Gastrocnemius medialis (tissue), 4 donors: Measurements from ENCODE around the gene ZBTB3. TPM values are rescaled to one million over a fixed set of nuclear protein-coding genes. Genes with fewer than 3 reads are reported as not detected.

Experiments
- ATAC-seq, 2 donors: fragments of 150-250 bp; one replicate each; pipeline ENCODE4 v1.9.1; 2016
- DNase-seq, 2 donors: peaks; one replicate each; pipeline ENCODE4 v3.0.0-alpha.2; 2019
- H3K27ac ChIP-seq, 4 donors: fragments of 200-600 bp; sonication (generic); 1 replicate in 1 of 4; 2 replicates in 3 of 4; pipeline ENCODE4 v1.5.1; 2016 to 2018; ENCODE audit warnings: mild to moderate bottlenecking in 2 of 4, moderate library complexity in 1 of 4
- H3K27me3 ChIP-seq, 3 donors: fragments of 200-600 bp; sonication (generic) in 2 of 3; 1 replicate in 1 of 3; 2 replicates in 2 of 3; pipeline versions ENCODE4 v1.5.1 to v1.6.0; 2016 to 2019; ENCODE audit warnings: mild to moderate bottlenecking in 1 of 3, moderate library complexity in 1 of 3
- H3K36me3 ChIP-seq, 2 donors: fragments of 200-600 bp; sonication (generic) in 1 of 2; one replicate each; pipeline ENCODE4 v1.5.1; 2017 to 2018
- H3K4me1 ChIP-seq, 2 donors: fragments of 200-600 bp; sonication (generic) in 1 of 2; one replicate each; pipeline ENCODE4 v1.5.1; 2016 to 2017; ENCODE audit warnings: mild to moderate bottlenecking in 2 of 2
- H3K4me3 ChIP-seq, 4 donors: fragments of 200-600 bp; sonication (generic) in 3 of 4; 1 replicate in 1 of 4; 2 replicates in 3 of 4; pipeline ENCODE4 v1.5.1; 2016 to 2019; ENCODE audit warnings: mild to moderate bottlenecking in 2 of 4
- H3K9me3 ChIP-seq, 3 donors: fragments of 200-600 bp; sonication (generic) in 2 of 3; 1 replicate in 1 of 3; 2 replicates in 2 of 3; pipeline ENCODE4 v1.5.1; 2016 to 2019
- CTCF ChIP-seq, 5 experiments: fragments of 450-650 bp in 3 of 5; fragments of 200-600 bp in 2 of 5; sonication (generic) in 2 of 5; IDR thresholded peaks in 4 of 5; conservative IDR thresholded peaks in 1 of 5; 1 replicate in 4 of 5; 2 replicates in 1 of 5; pipeline ENCODE4 v1.5.1; 2016 to 2019; ENCODE audit warnings: antibody characterized with exemption in 5 of 5, mild to moderate bottlenecking in 3 of 5, moderate library complexity in 3 of 5
- POLR2A ChIP-seq, 2 donors: fragments of 450-650 bp; IDR thresholded peaks; one replicate each; pipeline ENCODE4 v1.6.1; 2017; ENCODE audit warnings: antibody characterized with exemption in 2 of 2, mild to moderate bottlenecking in 2 of 2, moderate library complexity in 2 of 2
- in situ Hi-C, 4 donors: fragments of 200-750 bp; cut with MboI; loops; one replicate each; pipeline versions ENCODE4 v1.15.0 to v1.8.0; 2017; ENCODE audit warnings: low sequenced_read_pairs in 4 of 4
- intact Hi-C: fragments of 100-400 bp; cut with DNase I; formaldehyde crosslinking; loops from one replicate; pipeline ENCODE4 v1.15.1; 2023; ENCODE audit warnings: low total_unique reads
- total RNA-seq, 4 donors: library from RNA; depleted of rRNA; stranded (reverse); fragments of >200 nt; gene quantifications; one replicate each; pipeline versions ENCODE4 v1.1.0 to v1.2.3, GENCODE V29; 2016

Gene ZBTB3
- total RNA-seq, 4 donors from 2014 or later = 5.6 to 10.5 (median 7.7) TPM

DNA sequence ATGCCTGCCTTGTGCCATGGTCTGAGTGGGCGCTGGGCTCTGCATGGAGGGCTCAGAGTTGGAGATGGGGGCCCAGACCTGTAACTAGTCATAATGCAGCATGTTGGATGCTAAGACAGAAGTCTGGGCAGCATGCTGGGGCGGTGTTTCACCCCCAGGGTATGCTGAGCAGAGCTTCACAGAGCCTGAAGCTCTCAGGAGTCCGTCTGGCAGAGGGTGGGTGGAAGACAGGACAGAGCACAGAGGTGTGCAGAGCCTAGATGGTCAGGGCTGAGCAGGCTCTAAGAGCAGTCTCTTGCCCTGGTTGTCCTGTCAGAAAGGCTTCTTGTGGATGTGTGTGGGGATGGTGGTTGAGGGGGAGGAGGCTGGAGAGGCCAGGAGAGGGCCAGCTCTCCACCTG lies 24.5 kb upstream of the ZBTB3 start:
- Histone ChIP-seq H3K4me1 (no peaks in the 10 kb centered on the region), H3K27me3 (no peaks in the 10 kb centered on the region), H3K27ac (no peak overlapping the region), H3K9me3 (no peaks in the 10 kb centered on the region), H3K4me3 (no peak overlapping the region), H3K36me3 (peaks cover 0 to 56% of the 10 kb centered on the region in 2 donors)
- in situ Hi-C loops (no loop called here), intact Hi-C loops (no loop called here)
- DNase-seq (no peak), ATAC-seq (no peak)
- TF ChIP-seq POLR2A (IDR thresholded peaks at IDR 0.05) (no peak), CTCF (IDR thresholded peaks at IDR 0.05 in 4 of 5, conservative IDR thresholded peaks at IDR 0.05 in 1 of 5) (no peak)

GRCh38 chr11:62777389-62777788 lies 23.4 kb upstream of the ZBTB3 start:
- TF ChIP-seq POLR2A (IDR thresholded peaks at IDR 0.05) = no peak
- no peak for TF ChIP-seq CTCF (IDR thresholded peaks at IDR 0.05 in 4 of 5, conservative IDR thresholded peaks at IDR 0.05 in 1 of 5)
- Histone ChIP-seq H3K4me3 (no peak overlapping the region), H3K36me3 (peaks cover 0 to 46% of the 10 kb centered on the region in 2 donors), H3K9me3 (no peaks in the 10 kb centered on the region), H3K4me1 (peaks cover under 1 to 5% of the 10 kb centered on the region in 2 donors), H3K27ac (no peak overlapping the region), H3K27me3 (no peaks in the 10 kb centered on the region)
- ATAC-seq (no peak), DNase-seq (no peak)
- in situ Hi-C loops = no loop called here
- intact Hi-C loops = no loop called here

DNA sequence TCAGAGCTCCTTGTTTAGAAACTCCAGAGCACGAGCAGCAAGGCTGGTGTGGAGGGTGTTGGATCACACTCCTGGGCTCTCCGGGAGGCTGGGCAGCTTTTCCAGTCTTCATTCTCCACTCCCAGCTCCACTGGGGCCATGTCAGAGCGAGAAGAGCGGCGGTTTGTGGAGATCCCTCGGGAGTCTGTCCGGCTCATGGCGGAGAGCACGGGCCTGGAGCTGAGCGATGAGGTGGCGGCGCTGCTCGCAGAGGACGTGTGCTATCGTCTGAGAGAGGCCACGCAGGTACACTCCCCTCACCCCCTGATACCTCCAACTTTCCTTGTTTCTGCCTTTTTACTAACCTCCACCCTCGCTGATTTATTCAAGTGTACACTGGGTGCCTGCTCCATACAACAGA lies 21.7 kb upstream of the ZBTB3 start:
- in situ Hi-C loops (no loop called here), intact Hi-C loops (no loop called here)
- Histone ChIP-seq H3K4me1 (peaks cover 10 to 14% of the 10 kb centered on the region in 2 donors), H3K27ac (no peak overlapping the region), H3K9me3 (no peaks in the 10 kb centered on the region), H3K4me3 (no peak overlapping the region), H3K36me3 (peaks cover 0 to 39% of the 10 kb centered on the region in 2 donors), H3K27me3 (no peaks in the 10 kb centered on the region)
- ATAC-seq = no peak
- no peak for TF ChIP-seq POLR2A (IDR thresholded peaks at IDR 0.05)
- no peak for TF ChIP-seq CTCF (IDR thresholded peaks at IDR 0.05 in 4 of 5, conservative IDR thresholded peaks at IDR 0.05 in 1 of 5)
- DNase-seq = no peak

DNA sequence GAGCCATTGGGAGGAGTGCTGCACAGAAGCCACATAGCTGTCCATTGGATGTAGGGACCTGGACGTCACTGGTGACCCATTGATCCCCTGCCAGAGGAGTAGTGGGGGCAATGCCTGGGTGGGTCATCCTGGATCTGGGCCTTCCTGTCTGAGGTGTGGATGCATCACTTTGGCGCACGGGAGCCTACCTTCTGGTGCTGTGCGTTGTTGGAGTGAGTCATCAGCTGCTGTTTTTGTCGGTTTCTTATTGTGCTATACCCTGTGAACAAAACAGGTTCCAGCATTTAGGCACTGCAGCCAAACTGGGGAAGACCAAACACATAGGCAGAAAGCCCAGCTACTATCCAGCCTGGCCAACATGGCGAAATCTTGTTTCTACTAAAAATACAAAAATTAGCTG lies 20.4 kb upstream of the ZBTB3 start:
- TF ChIP-seq POLR2A (IDR thresholded peaks at IDR 0.05) = no peak
- no peak for TF ChIP-seq CTCF (IDR thresholded peaks at IDR 0.05 in 4 of 5, conservative IDR thresholded peaks at IDR 0.05 in 1 of 5)

More for the DNA sequence above, 20.4 kb upstream of the ZBTB3 start:
- intact Hi-C loops (loop anchor here (5.0 kb wide), 2 partner anchors 83 to 182 kb away; partner anchors contain the start of gene TUT1), in situ Hi-C loops (no loop called here)
- DNase-seq (no peak), ATAC-seq (no peak)
- no peak overlapping the region for H3K27ac ChIP-seq
- H3K36me3 ChIP-seq = peaks cover 0 to 32% of the 10 kb centered on the region in 2 donors
- no peaks in the 10 kb centered on the region for H3K27me3 ChIP-seq
- H3K4me3 ChIP-seq = no peak overlapping the region
- H3K4me1 ChIP-seq = peaks cover 18 to 23% of the 10 kb centered on the region in 2 donors
- H3K9me3 ChIP-seq = no peaks in the 10 kb centered on the region
